ENCODE measurements around the gene FXYD1. TPM values are rescaled to one million over a fixed set of nuclear protein-coding genes. Genes with fewer than 3 reads are reported as not detected.
"Not testable (repeated sequence)": the region's sequence is repeated elsewhere in the genome, so short reads cannot be mapped to it uniquely, and the experiment has no call there.

Gene FXYD1
- total RNA-seq, 4 donors from 2014 or later: 10.6 to 29.2 TPM; not detected in 2

- H3K4me3 ChIP-seq; H3K27me3 ChIP-seq; in situ Hi-C loops (cut with MboI; ENCODE audit: low pct_ligation_motif_present in 1 of 4, low pct_unique_long_range_greater_than_20kb in 1 of 4, low sequenced_read_pairs in 3 of 4); intact Hi-C loops (cut with DNase I; ENCODE audit: low total_unique reads); H3K36me3 ChIP-seq; H3K9me3 ChIP-seq: not testable (repeated sequence)
- Histone ChIP-seq H3K4me1 (peaks cover 20 to 65% (median 44%) of the 10 kb centered on the region in 4 donors), H3K27ac (peak overlapping the region; percentile 84 to 92 (median 89))
- DNase-seq: peak; percentile 67
- TF ChIP-seq POLR2A (IDR thresholded peaks at IDR 0.05): peak; percentile 63
- peak; percentile 99 for TF ChIP-seq EP300 (IDR thresholded peaks at IDR 0.05; ENCODE audit: low read depth)
- TF ChIP-seq POLR2AphosphoS5 (IDR thresholded peaks at IDR 0.05): peak in 2 of 3 donors; percentile 74 to 83
- WGBS, 2 donors (ENCODE audit: low coverage in 1 of 2): 27 to 34% methylated on average over 3 to 14 of the region's 14 CpGs
Measured at GRCh38 chr19:35129724-35130274, 8.8 kb upstream of the FXYD1 start.

GRCh38 chr19:35130761-35131720 lies 7.6 kb upstream of the FXYD1 start:
- TF ChIP-seq CTCF (IDR thresholded peaks at IDR 0.05) (no peak), POLR2AphosphoS5 (IDR thresholded peaks at IDR 0.05) (peak in 2 of 3 donors; percentile 77 to 78), POLR2A (IDR thresholded peaks at IDR 0.05) (peak; percentile 22), EP300 (IDR thresholded peaks at IDR 0.05; ENCODE audit: low read depth) (peak; percentile 97)
- H3K27ac ChIP-seq: peak overlapping the region; percentile 84 to 92 (median 89)
- H3K36me3 ChIP-seq: no peaks in the 10 kb centered on the region
- in situ Hi-C loops (cut with MboI; ENCODE audit: low pct_ligation_motif_present in 1 of 4, low pct_unique_long_range_greater_than_20kb in 1 of 4, low sequenced_read_pairs in 3 of 4) (no loop called here), intact Hi-C loops (cut with DNase I; ENCODE audit: low total_unique reads) (no loop called here)
- H3K9me3 ChIP-seq: no peaks in the 10 kb centered on the region
- no peak overlapping the region for H3K4me3 ChIP-seq
- no peaks in the 10 kb centered on the region for H3K27me3 ChIP-seq
- H3K4me1 ChIP-seq: peaks cover 20 to 58% (median 42%) of the 10 kb centered on the region in 4 donors
- DNase-seq: peak; percentile 90
- WGBS, 2 donors (ENCODE audit: low coverage in 1 of 2): 52 to 64% methylated on average over 7 to 21 of the region's 31 CpGs

GRCh38 chr19:35132254-35132653 lies 6.4 kb upstream of the FXYD1 start:
- TF ChIP-seq EP300 (IDR thresholded peaks at IDR 0.05; ENCODE audit: low read depth) (no peak), POLR2AphosphoS5 (IDR thresholded peaks at IDR 0.05) (no peak), POLR2A (IDR thresholded peaks at IDR 0.05) (no peak), CTCF (IDR thresholded peaks at IDR 0.05) (no peak)
- intact Hi-C loops (cut with DNase I; ENCODE audit: low total_unique reads): no loop called here
- no peak overlapping the region for H3K4me3 ChIP-seq

GRCh38 chr19:35133826-35134225 lies 4.8 kb upstream of the FXYD1 start:
- H3K36me3 ChIP-seq: no peaks in the 10 kb centered on the region
- TF ChIP-seq POLR2AphosphoS5 (IDR thresholded peaks at IDR 0.05): no peak
- H3K27ac ChIP-seq: peak overlapping the region; percentile 55 to 91 (median 76)
- intact Hi-C loops (cut with DNase I; ENCODE audit: low total_unique reads): no loop called here
- H3K4me1 ChIP-seq: peaks cover 21 to 57% (median 37%) of the 10 kb centered on the region in 4 donors
- H3K4me3 ChIP-seq: no peak overlapping the region
- no peaks in the 10 kb centered on the region for H3K9me3 ChIP-seq
- DNase-seq: no peak
- in situ Hi-C loops (cut with MboI; ENCODE audit: low pct_ligation_motif_present in 1 of 4, low pct_unique_long_range_greater_than_20kb in 1 of 4, low sequenced_read_pairs in 3 of 4): no loop called here
- WGBS, 2 donors (ENCODE audit: low coverage in 1 of 2): 78% methylated on average over 11 of the region's 11 CpGs; no CpG with 5 or more reads in 1 of the 2 donors
- H3K27me3 ChIP-seq: no peaks in the 10 kb centered on the region

More at GRCh38 chr19:35132254-35132653, 6.4 kb upstream of the FXYD1 start:
- H3K36me3 ChIP-seq: no peaks in the 10 kb centered on the region
- H3K4me1 ChIP-seq: peaks cover 23 to 58% (median 41%) of the 10 kb centered on the region in 4 donors
- H3K27me3 ChIP-seq: no peaks in the 10 kb centered on the region
- in situ Hi-C loops (cut with MboI; ENCODE audit: low pct_ligation_motif_present in 1 of 4, low pct_unique_long_range_greater_than_20kb in 1 of 4, low sequenced_read_pairs in 3 of 4): no loop called here
- DNase-seq: no peak
- no peaks in the 10 kb centered on the region for H3K9me3 ChIP-seq
- peak overlapping the region in 1 of 4 donors; percentile 92 for H3K27ac ChIP-seq

Data from transverse colon (tissue), 4 donors.